Colon (tissue), 2 donors: Measurements from ENCODE around the gene AFAP1L1.

ENCODE experiments used
- FAIRE-seq: peaks from 2 replicates; lab custom pipeline; 2012; peaks lifted over from hg19 to GRCh38; lab: Jason Lieb, UNC
- donor health status: control.
- donor health status: control.

AFAP1L1 gene

DNA sequence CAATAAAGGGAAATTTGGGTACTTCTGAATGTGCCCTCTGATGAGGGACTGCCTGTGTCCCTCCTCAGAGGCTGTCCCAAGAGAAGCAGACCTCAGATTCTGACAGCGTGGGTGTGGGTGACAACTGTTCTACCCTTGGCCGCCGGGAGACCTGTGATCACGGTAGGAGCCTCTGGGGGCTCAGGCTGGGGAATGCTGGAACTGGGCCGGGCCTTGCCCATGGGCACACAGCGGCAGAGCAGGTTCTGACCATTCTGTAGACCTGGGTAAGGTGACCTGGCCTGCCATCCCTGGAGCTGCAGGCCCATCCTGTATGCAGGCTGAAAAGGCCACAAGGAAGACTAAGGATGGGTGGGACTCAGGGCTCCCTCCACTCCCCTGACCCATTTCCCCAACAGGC lies 44.1 kb downstream of the AFAP1L1 start:
- no peak for FAIRE-seq

DNA sequence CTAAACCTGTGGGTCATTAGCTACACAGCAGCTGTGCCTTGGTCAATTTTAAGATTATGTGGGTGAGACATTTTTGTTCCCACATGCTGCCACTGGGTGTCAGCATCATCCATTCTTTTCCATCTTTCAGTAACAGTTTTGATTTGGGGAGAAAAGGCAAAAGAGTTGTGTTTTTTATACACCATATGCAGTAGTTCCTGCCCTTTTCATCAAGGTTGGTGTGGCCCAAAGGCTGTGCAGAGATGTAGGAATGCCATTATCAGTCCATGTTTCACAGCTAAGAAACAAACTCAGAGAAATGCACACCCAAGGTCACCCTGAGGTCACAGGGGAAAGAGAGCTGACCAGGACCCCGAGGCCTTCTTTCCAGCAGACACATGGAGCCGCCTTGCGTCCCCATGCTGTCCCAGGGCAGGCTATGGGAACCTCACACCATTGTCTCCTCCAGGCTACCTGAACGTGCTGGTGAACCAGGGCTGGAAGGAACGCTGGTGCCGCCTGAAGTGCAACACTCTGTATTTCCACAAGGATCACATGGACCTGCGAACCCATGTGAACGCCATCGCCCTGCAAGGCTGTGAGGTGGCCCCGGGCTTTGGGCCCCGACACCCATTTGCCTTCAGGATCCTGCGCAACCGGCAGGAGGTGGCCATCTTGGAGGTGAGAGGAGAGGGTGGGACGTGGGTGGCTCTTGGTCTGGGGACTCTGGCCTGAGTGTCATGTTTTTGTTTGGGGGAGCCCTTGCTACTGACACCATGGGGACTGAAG lies 45.8 kb downstream of the AFAP1L1 start:
- peak; percentile 14 for FAIRE-seq

DNA sequence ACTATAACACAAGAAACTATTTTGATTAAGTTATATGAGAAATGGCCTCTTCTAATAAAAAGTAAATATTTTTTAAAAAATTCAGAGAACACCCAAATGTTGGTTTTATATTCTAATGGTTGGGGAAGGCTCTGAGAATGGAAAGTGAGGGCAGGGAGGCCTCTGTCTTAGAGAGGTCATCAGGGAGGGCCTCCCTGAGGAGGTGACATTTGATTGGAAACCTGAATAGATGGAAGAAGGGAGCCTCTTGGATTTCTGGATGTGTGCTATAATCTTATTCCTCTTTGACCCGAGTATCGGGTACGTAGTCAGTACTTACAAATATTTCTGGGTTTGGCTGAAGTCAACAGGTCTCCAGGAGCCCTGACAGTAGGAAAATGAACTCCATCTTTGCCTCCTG lies 47.5 kb downstream of the AFAP1L1 start:
- FAIRE-seq, result no peak

DNA sequence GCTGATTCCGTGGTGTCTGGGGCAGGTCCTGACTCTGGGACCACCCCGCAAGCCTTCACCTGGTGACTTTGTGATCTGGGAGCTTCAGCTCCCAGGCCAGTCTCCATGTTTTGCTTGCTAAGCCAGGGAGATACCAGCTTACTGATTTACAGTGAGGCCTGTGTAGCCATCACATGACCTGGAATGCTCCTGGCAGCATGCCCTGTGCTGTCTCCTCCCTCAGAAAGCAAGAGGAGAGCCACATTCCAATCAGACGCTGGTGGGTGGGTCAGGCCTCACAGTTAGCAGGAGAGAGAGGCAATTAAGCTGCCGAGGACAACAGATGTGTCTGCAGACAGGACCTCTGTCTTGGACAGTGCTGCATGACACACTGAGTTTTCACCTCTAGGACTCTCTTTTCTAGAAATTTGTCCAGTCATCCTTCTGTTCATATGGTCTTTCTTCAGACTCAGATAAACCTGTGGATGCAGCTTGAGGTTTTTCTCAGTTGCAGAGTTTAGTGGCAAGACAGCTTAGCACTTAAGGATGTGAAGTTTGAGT lies 49.2 kb downstream of the AFAP1L1 start:
- FAIRE-seq, result no peak

DNA sequence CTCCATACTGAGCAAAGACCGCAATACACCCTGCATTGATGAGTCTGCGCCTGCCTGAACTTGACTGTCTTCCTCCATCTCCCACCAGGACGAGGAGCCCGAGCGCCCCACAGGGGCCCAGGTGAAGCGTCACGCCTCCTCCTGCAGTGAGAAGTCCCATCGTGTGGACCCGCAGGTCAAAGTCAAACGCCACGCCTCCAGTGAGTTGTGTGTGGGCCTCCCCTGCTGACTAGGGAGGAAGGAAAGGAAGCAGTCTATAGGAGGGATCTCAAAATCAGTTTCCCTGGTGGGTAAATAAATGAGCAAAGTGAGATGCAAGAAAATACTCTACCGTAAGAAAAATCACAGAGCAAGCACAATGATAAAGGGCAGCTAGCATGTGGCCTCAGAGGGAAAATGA lies 50.9 kb downstream of the AFAP1L1 start:
- FAIRE-seq, result no peak

DNA sequence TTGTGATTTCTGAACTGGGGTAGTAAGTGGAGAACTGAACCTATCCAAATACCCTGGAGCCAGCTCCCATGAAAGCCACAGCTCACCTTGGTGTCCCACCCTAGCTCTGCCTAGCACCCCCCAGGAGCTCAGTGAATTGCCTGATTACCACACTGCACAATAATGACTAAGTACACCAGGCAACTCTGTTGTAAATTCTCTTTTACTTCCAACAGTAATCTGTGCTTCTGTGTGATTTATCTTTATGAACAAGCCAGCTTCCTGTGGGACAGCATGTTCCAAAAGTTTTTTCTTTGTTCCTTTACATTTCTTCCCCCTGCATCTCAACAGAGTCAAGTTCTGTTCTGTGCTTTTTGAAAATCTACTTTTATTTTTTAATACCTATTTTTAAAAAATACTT lies 51.6 kb downstream of the AFAP1L1 start:
- FAIRE-seq, result no peak

DNA sequence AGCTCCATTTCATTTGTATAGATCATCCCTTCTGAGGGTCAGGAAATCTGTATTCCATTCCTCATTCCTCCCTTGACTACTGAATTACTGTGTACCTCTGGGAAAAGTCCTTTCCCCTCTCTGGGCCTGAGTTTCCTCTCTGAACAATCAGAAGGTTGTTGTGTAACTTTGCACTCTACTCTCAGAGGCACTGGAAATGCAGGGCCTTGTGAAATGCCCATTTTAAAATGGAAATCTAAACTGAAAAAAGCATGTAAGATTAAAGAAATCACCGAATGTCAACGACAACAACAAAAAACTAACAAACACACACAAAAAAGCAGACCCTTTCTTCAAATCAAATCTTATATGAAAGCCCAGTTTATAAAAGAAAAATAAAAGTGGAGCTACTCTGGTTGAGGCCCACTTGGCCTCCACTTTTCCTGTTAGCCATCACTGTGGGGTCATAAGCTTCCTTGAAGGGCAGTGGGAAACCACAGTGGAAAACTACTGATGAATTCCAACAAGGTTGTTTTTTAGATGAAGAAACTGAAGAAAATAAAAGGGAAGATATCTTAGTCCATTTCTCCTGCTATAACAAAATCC lies 52.1 kb downstream of the AFAP1L1 start:
- no peak for FAIRE-seq

DNA sequence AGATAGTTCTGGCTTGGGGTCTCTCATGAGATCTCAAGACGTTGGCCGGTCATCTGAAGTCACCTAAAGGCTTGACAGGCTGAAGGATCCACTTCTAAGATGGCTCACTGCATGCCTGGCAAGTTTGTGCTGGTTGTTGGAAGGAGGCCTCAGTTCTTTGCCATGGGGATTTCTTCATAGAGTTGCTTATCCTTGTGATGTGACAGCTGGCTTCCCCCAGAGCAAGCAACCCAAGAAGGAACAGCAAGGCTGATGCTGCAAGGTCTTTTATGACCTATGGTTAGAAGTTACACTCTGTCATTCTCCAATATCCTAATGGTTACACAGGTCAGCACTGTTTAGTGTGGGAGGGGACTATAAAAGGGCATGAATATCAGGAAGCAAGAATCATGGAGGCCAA lies 53.0 kb downstream of the AFAP1L1 start:
- no peak for FAIRE-seq

DNA sequence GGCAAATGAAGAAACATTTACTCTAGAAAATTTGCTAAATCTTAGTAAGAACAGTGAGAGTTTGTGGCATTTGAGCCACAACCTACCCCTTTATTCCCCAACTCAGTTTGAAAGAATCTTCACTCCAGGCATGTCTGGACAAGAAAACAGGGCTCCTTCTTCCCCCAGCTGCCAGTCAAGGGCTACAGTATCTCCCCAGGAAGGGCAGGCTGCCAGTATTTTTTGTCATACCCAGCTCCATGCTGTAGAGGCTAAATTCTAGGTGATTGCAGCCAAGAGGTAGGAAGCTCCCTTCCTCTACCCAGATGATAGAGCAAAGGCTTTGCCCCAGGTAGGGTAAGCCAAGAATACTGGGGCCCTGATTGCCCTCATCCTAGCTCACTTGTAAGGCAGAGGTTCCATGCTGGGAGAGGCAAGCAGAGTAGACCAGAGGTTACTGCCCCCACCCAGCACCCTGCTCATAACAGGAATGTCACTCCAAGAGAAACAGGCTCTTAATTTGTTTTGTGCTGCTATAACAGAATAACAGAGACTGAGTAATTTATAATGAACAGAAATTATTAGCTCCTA lies 53.6 kb downstream of the AFAP1L1 start:
- no peak for FAIRE-seq

DNA sequence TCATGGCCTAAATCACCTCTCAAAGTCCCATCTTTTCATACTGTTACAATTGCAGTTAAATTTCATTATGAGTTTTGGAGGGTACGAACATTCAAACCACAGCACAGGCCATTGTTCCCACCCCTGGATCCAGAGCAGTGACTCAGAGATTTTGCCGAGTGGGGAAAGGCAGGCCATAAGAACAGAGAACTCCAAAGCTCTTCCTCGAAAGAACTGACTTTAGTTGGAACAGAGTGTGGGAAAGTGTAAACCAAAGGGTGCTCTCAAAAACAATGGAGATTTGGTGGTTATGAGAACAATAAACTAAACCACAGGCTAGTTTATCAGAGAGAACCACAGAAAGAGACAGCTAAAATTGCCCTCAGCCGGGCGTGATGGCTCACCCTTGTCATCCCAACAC lies 54.2 kb downstream of the AFAP1L1 start:
- no peak for FAIRE-seq

DNA sequence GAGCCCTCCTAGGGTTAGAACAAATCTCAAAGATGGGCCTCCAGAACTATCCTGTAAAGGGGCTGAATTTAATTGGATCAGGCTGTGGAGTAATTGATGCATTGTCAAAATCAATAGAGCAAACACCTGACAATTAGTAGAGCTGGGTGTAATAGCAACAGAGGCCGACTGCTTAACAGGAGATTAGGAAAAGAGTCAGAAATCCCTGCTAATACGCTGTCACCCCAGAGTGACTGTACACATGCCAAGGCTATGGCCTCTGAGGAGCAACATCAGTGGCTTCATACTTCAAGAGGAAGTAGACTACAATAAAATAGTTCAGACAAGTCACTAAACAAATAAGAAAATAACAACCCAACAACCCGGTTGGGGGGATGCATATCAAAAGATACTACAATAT lies 55.0 kb downstream of the AFAP1L1 start:
- no peak for FAIRE-seq

DNA sequence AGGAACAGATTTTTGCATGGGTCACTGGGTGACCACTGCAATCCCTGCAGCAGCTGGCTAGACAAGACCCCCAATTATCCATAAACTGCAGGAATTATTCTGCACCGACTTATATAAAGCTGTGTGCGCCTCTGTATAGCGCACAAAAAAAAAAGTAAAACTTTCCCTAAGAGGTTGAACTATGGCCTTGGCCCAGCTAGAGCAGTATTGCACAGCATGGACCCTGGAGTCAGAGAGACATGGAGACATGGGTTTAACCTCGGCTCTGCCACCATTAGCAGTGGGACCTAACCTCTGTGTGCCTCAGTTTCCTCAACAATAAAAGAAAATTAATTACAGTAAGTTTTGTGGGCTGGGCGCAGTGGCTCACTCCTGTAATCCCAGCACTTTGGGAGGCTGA lies 56.5 kb downstream of the AFAP1L1 start:
- FAIRE-seq, result no peak

DNA sequence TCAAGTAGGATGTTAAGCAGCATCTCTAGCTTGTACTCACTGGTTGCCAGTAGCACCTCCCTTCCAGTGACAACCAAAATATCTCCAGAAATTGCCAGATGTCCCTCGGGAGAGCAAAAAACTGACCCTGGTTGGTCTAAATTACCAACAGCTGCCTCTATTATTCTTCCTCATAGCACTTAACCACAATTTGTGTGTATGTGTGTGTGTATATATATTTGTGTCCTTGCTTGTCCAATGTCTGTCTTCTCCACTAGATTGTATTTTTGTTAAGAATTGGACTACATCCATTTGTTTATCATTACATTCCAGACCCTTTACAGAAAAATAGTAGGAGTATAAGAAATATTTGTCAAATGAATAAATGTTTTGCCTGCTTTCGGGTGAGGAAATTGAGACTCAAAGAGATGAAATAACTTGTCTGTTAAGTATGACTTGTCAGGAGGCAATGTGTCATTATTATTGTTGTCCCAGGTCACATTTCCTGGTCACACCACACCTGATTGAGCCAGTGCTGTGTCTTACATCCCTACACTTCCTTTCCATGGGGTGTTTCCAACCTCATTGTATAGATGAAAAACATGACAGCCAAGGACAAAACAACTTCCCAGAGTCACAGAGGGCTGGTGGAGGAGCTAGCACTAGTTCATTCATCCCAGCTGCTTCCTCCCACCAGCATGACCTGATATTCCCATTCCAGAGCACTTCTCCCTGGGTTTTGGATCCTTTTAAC lies 62.2 kb downstream of the AFAP1L1 start:
- FAIRE-seq, result no peak

DNA sequence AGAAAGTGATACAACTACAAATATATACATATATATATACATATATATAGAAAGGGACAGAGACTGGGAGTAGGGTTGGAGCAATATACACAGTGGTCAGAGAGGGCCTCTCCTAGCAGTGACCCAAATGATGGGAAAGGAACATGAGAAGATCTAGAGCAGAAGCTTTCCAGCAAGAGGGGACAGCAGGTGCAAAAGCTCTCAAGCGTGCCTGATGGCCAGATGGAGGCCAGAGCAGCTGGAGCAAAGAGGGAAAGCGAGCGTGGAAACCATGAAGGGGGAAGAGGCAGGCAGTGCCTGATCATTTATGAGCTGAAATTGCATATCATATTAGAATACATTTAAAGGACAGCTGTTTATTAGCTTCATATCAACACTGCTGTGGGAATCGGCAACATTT lies 66.1 kb downstream of the AFAP1L1 start:
- no peak for FAIRE-seq

DNA sequence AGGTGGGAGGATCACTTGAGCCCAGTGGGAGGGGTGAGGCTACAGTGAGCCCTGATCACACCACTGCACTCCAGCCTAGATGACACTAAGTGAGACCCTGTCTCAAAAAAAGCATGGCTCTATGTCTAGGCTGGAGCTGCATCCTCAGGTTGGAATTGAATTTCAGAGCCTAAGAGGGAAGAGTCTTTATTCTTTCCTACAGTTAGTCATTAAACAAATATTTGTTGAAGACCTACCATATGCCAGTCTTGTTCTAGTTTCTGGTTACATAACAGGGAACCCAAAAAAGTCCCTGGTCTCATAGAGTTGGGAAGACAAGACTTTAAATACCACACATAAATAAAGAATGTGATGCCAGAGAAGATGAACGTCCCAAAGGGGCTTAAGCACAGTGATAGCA lies 66.7 kb downstream of the AFAP1L1 start:
- no peak for FAIRE-seq

DNA sequence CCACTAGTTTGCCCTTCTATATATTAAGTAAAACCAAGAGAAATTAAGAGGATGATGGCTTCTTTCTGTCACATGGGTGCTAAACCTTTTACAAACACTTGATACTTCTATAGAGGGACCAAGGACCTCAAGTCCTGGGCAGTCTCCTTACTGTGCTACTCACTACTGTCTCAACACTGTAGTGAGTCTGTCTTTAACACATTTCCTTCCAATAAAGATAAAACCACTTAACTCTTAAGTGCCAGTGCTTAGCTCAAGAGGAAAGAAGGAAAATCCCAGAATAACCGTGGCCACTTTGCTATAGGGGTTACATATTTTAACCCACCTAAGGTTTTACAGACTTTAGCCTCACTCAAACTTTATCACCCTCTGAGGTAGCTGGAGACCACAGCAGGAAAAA lies 69.3 kb downstream of the AFAP1L1 start:
- no peak for FAIRE-seq

DNA sequence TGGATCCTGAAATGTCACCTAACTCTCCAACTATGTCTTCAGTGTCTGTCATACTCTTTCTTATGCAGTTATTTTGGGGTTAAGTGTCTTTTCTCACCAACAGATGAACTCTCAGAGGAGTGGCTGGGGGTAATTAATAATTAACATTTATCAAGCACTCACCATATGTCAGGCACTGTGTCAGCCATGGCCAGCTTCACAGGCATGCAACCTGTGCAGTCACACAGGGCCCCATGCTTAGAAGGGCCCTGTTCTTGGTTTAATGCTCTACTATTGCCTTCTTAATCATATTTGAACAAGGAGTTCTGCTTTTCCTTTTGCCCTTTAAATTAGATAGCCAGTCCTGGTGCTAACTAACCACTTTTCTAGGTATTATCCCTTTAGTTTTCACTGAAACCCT lies 70.2 kb downstream of the AFAP1L1 start:
- no peak for FAIRE-seq

DNA sequence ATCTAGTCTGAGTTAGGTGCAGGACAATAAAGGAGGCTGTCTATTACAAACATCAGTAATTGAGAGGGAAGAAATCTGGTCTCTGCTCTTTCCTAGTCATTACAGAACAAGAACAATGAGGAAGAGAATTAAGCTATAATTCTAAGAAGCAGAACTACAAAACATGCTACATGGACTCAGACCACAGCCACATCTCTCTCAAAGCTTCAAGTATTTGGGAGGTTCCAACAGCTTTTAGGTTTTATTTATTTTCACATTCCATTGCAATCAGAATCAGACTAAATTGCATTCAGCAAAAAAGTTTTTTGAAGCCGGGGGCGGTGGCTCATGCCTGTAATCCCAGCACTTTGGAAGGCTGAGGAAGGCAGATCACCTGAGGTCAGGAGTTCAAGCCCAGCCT lies 72.5 kb downstream of the AFAP1L1 start:
- no peak for FAIRE-seq

DNA sequence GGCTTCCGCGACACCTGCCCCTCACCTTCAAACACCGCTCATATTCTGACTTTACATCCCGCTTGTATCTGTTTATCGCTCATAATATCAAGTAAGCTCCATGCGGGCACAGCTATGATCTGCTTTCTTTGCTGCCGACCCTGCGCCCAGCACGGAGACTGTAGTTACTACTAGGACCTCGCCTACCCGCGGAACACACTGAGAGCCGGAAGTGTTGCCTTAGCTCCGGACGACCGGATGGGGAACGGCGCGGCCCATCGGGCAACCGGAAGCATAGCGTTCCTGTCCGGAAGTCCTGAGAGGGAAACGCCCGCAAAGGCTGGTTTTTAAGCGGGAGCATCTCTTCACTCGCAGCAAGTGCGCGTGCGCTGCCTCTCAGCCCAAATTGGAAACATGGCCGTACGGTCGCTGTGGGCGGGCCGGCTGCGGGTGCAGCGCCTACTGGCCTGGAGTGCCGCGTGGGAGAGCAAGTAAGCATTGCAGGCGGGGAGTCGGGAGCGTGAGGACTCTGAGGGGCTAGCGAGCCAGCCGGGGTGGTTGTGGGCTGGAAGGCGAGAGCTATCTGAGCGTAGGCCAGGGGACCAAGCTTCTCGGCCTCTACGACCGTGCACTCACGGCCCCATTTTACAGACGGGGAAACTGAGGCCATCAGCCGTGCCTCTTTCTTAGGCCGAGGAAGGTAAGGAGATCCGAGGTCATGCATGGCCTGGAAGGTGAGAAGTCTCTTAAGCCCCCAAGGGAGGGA lies 73.7 kb downstream of the AFAP1L1 start, which contains the start of gene GRPEL2:
Gene GRPEL2, plus strand, starts transcription at position 353 of the 745 bp plus-strand sequence. Its CDS starts 41 bp downstream, at position 394.
- no peak for FAIRE-seq

DNA sequence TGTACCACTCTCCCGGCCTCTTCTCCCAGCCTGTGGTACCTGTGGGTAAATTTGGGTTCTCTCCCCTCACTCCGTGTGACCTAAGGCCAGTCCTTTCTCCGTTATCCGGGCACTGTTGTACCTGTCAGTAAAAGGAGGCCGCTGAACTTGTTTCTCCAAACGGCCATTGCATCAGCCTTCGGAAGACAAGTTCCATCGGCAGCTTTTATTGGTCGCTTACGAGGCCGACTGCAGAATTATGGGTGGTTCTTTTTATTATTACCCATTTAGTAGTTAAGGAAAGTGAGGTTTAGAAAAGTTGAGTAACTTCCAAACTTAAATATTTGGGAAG lies 74.2 kb downstream of the AFAP1L1 start:
- no peak for FAIRE-seq

DNA sequence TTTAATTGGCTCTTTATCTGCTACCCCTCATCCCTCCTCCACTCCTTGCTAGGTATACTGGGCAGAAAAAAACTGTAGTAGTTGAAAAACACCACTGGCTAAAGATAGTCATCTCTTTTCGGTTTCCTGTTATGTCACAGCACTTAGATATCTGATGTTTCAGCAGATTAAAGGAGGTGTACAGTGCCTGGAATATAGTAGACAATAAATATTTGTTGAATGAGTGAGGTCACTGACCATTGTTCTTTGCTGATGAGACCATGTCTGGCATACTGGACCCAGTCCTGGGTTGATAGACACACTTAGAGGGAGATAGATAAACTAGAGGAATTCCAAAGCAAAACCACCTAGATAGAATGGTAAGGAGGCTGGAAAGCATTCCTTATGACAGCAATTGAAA lies 76.9 kb downstream of the AFAP1L1 start:
- FAIRE-seq, result no peak

DNA sequence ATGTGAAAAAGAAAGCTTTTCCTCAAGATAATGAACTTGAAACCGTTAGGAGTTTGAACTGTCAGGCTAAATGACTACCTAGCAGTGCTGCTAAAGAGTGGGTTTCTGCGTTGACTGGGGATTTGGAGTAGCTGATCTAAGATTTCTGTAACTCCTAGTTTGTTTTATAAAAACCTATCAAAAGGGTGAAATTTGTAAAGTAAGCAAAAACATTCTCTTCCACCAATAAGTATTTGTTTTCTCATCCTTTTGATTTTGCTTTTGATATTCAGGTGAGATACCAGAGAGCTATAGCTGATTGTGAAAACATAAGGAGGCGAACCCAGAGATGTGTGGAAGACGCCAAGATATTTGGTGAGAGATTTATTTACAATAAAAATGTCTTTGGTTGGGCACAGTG lies 77.7 kb downstream of the AFAP1L1 start:
- no peak for FAIRE-seq
